Fibroblast of peridontal ligament (primary cell): ENCODE measurements around the gene ZNF493.

Source experiments
- DNase-seq: peaks from one replicate; pipeline ENCODE4 v3.0.0-alpha.2; 2010; ENCODE audit errors: extremely low read depth

The ZNF493 gene

DNA sequence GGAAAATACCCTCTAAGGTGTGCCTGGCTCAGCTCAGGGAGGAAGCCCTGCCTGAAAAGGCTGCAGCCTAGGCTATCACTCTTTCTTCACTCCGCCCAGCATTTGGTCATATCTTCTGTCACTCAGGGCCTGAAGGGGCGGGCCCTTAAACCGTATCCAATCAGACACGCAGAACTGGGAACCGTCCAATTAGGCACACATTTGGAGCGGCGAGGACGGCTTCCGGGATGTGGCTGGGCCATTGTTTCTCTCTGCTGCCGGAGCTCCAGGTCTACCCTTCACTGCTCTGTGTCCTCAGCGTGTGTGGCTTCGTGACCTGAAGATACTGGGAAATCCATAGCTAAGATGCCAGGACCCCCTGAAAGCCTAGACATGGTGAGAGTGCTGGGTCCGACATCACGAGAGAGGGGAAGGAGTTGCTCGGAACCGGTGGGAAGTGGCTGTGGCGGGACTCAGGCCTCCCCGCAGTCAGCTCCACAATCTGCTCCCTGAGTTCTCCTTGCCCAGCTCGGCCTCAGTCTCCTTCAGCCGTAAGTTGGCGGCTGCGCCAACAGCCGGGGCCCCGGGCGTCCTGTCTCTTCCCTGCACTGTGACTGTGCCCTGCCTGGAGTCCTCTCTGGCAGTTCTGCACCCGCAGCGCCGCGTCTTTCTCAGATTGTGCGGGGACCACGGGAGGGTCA lies at the start of gene ZNF493:
ZNF493 (plus strand) TSS at position 241 of the 680 bp plus-strand sequence; CDS start at position 346, 105 bp downstream.
- DNase-seq, result peak; percentile 95

DNA sequence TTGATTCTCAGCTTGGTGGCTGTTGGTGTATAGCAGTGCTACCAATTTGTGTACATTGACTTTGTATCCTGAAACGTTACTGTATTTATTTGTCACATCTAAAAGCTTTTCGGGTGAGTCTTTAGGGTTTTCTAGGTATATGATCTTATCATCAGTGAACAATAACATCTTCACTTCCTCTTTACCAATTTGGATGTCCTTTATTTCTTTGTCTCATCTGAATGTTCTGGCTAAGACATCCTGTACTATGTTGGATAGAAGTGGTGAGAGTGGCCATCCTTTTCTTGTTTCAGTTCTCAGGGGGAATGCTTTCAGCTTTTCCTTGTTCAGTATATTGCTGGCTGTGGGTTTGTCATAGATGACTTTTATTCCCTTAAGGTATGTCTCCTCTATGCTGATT lies 44.1 kb upstream of the ZNF493 start:
- DNase-seq, result no peak

DNA sequence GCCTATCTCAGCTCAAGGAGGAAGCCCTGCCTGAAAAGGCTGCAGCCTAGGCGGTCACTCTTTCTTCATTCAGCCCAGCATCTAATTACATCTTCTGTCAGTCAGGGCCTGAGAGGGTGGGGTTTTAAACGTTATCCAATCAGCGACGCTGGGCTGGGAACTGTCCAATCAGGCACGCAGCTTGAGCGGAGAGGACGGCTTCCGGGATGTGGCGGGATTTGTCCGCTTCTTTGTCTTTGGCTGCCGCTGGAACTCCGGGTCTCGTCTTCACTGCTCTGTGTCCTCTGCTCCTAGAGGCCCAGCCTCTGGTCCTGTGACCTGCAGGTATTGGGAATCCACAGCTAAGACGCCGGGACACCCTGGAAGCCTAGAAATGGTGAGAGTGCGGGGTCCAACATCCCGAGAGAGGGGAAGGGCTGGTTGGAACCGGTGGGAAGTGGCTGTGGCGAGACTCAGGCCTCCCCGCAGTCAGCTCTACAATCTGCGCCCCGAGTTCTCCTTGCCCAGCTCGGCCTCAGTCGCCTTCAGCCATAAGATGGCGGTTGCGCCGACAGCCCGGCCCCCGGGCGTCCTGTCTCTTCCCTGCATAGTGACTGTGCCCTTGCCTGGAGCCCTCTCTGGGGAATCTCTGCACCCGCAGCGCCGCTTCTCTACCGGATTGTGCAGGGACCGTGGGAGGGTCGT lies 38.0 kb upstream of the ZNF493 start, which contains the start of gene ZNF738:
ZNF738 (plus strand) TSS at position 233 of the 684 bp plus-strand sequence; CDS start at position 374, 141 bp downstream.
- DNase-seq, result peak; percentile 93

DNA sequence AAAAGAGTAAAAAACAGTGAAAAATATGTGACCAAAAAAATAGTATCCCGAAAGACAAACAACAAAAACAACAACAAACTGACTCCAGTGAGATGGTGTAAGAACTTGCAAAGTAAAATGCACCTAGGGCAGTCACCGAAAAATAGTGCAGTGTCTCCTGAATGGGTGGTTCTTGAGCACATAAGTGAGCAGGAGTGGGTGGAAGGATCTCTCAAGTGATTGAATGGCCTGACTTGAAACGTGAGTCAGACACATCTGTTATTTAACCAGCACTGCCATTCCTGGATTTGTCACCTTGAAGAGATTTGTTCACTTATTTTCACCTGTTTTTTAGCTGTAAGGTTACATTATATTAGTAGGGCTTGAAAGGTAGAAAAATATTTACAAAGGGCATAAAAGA lies 34.6 kb upstream of the ZNF493 start:
- DNase-seq, result no peak

DNA sequence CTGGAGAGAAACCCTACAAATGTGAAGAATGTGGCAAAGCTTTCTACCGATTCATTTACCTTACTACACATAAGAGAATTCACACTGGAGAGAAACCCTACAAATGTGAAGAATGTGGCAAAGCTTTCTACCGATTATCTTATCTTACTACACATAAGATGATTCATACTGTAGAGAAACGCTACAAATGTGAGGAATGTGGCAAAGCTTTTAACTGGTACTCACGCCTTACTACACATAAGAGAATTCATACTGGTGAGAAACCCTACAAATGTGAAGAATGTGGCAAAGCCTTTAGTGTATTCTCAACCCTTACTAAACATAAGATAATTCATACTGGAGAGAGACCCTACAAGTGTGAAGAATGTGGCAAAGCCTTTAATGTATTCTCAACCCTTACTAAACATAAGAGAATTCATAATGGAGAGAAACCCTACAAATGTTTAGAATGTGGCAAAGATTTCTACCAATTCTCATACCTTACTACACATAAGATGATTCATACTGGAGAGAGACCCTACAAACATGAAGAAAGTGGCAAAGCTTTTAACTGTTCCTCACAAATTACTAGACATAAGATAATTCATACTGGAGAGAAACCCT lies 12.9 kb upstream of the ZNF493 start:
- no peak for DNase-seq

DNA sequence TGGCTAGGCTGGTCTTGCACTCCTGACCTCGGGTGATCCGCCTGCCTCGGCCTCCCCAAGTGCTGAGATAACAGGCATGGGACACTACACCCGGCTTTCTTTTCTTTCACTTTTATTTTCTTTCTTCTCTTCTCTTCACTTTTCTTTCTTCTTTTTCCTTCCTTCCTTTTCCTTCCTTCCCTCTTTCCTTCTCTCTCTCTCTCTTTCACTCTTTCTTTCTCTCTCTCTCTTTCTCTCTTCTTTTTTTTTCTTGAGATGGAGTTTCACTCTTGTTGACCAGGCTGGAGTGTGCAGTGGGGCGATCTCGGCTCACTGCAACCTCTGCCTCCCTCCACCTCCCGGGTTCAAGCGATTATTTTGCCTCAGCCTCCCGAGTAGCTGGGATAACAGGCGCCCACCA lies 812 bp upstream of the ZNF493 start:
- DNase-seq, result no peak

DNA sequence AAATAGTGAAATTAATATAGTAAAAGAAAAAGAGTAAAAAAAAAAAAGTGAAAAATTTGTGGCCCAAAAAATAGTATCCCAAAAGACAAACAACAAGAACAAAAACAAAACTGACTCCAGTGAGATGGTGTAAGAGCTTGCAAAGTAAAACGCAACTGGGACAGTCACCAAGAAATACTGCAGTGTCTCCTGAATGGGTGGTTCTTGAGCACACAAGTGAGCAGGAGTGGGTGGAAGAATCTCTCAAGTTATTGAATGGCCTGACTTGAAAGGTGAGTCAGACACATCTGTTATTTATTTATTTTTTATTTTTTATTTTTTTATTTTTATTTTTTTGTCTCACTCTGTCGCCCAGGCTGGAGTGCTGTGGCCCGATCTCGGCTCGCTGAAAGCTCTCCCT lies 1.9 kb downstream of the ZNF493 start:
- no peak for DNase-seq

DNA sequence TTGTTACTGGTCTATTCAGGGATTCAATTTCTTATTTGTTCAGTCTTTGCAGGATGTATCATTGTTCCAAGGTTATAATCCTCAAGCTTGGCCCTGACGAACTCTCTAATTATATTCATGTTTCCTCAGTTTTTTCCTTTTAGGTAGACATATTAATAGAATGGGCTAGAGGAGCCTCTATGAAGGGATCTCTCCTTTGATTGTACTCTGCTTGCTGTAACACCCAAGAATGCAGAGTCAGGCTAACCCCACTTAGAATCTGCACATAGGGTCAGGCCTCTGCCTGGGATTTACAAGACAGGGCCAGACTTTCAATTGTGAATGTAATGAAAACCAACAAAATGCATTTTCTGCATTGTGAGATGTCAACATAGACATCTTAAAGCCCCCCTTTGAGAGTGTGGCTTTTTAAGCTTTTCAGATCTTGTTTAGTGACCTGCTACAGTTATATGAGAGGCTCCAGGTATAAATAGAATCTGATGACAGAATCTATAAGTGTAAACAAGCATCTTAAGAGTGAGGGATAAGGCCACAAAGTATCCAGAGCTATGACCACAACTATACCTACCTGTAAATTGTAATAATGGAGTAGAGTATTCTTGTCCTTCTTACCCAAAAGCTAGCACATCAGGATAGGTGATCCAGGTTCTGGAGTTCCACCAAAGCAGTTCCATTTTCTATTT lies 5.5 kb downstream of the ZNF493 start:
- no peak for DNase-seq

DNA sequence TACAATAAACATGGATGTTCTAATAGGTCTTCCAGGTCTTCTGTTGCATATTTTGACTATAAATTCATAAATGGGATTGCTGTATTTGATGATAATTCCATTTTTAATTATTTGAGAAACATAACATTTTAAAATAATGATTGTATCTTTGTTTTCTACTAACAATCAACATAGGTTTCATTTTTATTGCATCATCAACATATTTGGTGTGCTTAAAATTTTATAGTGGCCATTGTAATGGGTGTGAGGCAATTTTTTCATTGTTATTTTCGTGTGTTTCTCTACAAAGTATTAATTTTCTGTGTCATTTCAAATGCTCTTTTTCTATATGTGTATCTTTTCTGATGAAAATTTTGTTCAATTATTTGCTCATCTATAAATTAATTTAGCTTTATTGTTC lies 13.2 kb downstream of the ZNF493 start:
- DNase-seq, result no peak

DNA sequence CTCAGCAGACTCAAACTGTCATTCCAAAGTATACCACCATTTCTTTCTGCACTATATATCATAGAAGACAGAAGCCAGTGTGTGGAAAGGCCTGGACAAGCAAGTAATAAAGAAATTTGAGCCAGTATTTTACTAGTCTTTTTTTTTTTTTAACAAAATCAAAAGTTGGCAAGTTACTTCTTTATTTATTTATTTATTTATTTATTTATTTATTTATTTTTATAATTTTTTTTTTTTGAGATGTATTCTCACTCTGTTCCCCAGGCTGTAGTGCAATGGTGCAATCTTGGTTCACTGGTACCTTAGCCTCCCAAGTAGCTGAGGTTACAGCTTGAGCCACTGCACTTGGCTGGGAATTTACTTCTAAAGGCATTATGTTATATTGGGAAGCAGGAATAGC lies 25.3 kb downstream of the ZNF493 start:
- no peak for DNase-seq

DNA sequence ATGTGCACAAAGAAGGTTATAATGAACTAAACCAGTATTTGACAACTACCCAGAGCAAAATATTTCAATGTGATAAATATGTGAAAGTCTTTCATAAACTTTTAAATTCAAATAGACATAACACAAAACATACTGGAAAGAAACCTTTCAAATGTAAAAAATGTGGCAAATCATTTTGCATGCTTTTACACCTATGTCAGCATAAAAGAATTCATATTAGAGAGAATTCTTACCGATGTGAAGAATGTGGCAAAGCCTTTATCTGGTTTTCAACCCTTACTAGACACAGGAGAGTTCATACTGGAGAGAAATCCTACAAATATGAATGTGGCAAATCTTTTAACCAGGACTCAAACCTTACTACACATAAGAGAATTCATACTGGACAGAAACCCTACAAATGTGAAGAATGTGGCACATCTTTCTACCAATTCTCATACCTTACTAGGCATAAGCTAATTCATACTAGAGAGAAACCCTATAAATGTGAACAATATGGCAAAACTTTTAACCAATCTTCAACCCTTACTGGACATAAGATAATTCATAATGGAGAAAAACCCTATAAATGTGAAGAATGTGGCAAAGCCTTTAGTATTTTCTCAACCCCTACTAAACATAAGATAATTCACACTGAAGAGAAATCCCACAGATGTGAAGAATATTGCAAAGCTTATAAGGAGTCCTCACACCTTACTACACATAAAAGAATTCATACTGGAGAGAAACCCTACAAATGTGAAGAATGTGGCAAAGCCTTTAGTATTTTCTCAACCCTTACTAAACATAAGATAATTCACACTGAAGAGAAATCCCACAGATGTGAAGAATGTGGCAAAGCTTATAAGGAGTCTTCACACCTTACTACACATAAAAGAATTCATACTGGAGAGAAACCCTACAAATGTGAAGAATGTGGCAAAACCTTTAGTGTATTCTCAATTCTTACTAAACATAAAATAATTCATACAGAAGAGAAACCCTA lies 26.4 kb downstream of the ZNF493 start:
- no peak for DNase-seq

DNA sequence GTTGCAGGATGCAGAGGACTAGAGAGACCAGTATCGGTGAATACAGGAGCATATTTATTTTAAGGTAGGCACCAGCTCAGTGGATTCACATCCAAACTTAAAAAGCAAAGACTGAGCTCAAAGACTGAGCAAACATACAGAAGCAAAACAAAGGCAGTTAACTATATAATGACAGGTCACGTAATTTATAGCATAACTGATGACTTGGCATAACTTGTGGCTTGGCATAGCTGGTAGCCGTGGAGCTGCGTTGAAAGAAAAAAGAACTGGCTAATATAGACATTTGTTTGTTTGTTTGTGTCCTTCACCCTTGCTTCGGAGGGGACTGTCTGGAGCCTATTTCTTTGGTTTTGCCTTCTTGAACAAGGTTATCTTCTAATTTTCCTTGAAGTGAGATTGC lies 33.7 kb downstream of the ZNF493 start:
- no peak for DNase-seq

DNA sequence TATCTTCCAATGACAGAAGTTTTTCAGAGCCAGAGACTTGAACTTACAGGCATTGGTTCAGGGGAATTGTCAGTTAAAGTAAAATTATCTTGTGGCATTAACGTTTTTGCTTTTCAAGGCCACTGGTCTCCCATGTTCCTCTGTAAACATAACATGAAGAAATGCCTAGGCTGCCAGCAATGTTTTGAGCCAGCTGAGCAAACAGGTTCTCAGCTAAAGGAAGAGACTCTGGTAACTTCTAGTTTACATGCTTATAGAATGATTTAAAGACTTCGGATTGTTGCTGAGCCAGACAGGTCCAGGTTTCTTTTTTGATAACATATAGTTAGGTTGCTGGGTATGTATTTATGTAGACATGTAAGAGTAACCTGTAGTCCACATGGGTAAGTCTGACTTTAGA lies 35.7 kb downstream of the ZNF493 start:
- DNase-seq, result no peak

DNA sequence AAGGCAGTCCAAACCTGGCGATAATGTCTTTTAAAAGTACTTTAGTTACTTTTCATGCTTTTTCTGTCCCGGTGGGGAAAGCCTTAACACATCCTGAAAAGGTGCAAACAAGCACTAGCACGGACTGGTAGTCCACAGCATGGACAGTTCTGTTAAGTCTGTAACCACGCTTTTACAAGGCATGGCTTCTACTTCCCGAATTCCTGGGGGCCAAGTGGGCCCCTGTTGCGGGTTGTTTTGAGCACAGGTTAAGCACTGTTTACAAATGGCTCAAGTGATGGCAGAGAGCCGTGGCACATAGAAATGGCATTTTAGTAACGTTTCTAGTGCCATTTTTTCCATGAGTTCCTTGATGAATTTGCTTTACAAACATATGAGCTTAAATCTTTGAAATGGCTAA lies 37.6 kb downstream of the ZNF493 start:
- no peak for DNase-seq

DNA sequence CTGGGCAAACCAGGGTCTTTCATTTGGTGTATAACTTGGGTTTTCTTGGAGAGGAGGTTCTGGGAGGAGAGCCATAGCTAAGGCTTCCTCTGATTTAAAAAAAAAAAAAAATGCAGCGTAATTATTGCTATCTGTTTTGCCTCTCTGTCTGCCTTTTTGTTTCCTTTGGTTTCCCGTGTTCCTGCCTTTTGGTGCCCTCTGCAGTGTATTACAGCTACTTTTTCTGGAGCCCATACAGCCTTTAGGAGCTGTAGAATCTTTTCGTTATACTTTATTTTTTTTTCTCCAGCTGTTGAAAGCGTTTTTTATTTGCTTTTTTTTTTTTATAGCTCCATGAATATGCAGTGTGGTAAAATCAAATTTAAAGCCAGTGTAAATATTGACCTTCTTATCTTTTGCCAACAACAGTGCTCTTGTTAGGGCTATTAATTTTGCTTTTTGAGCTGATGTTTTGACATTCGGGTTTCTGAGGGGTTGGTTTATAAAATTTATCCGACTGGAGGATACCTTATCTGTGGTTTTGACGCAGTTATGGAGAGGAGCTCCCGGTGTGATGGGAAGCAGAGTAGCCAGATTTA lies 38.1 kb downstream of the ZNF493 start:
- DNase-seq, result no peak

DNA sequence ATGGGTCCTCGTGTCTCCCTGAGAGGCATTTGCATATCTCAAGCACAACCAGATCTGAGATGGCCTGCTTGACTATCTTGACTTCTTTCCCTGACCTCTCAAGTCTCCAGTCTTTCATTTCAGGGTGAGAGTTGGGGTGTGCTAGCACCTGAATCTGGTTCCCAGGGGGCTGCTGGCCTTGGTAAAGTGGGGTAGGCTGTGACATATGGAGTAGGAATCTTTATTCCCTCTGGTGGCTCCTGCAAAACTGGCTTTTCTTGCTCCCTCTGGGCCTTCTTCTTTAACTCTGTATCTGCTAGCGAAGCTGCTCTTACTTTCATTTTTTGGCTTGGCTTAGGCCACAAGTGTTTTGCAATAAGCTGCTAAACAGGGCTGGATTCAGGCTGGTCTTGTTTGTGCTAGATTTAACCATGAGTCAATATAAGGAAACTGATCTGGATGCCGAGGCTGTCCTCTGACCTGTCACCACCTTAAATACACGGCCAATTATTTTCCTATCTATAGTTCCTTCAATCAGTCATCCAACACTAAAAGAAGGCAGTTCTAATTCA lies 42.3 kb downstream of the ZNF493 start:
- DNase-seq, result peak; percentile 16

DNA sequence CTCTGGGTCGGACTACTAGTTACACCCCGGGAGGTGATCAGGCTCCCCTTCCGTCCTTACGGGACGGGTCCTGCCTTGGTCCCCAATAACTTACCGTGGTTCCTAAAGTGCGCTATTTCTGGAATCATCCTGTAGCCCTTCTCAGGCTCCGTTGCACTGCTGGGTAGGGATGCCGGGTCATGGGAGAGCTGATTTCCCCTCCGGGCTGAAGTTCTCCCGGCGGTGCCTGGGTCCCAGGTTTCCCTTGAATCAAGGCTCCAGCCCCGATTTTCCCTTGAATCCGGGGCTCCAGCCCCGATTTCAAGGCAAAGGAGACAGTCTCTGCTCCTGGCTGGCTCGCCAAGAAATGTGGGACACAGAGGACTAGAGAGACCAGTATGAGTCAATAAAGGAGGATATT lies 43.4 kb downstream of the ZNF493 start:
- DNase-seq, result no peak

DNA sequence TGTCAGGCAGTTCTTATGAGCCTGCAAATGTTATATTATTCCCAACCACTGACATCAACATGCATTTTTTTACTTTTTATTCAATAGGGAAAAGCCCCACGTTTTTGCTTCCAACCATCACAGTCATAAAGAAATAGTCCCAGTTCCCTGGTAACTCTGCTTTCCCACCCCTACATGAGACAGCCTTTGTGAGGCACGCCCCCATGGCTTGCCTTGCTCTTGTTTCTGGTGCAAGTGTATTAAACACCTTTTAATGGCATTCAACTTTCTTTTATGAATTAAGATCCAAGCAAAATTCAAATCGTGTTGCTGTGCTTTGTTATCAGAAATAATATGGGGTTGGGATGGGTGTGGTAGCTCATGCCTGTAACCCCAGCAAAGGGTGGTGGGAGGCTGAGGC lies 54.3 kb downstream of the ZNF493 start:
- DNase-seq, result no peak

DNA sequence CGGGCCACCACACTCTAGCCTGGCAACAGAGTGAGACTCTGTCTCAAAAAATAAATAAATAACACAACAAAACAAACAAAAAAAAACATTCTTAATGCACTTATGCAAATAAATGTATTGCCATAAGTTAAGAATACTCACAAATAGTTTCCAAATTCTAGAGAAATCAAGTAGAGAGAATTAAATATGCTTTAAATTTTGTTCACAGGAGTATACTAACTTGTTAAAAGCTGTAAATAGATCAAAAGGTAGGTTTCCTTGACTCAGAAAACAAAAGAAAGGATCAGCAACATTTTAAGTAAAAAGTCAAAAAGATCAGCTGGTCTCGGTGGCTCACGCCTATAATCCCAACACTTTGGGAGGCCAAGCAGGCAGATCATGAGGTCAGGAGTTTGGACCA lies 58.0 kb downstream of the ZNF493 start:
- no peak for DNase-seq

DNA sequence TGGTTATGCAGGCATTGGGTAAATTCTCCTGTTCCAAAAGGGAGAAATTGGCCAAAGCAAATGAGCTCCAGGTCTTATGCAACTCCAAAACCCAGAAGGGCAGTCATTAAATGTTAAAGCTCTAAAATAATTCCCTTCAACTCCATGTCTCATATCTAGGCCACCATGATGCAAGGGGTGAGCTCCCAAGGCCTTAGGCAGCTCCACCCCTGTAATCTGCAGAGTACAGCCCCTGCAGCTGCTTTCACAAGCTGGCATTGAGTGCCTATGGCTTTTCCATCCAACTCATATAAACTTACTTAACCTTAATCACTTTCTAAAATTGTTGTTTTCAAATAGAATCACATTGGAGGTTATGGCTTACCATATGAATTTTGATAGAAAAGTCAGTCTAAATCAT lies 63.8 kb downstream of the ZNF493 start:
- no peak for DNase-seq

DNA sequence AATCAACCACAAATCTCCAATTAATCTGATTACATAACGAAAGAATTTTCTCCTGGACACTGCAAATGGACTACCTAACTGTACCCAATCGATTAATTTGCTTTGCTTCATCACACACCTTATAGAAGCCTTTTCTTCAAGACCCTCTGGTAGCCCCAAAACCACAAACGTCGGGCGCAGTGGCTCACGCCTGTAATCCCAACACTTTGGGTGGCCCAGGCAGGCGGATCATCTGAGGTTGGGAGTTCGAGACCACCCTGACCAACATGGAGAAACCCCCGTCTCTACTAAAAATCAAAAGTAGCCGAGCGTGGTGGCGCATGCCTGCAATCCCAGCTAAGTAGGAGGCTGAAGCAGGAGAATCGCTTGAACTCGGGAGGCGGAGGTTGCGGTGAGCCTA lies 65.6 kb downstream of the ZNF493 start:
- DNase-seq, result no peak
